HG02943 (cell line): ENCODE measurements around the gene LAYN.

Source experiments
- ATAC-seq: cut with Tn5 transposase; IDR thresholded peaks from one replicate; pipeline ENCODE4 v1.9.1; 2021; ENCODE audit warnings: mild to moderate bottlenecking, low read depth, moderate library complexity; ENCODE audit not compliant: unreplicated experiment

LAYN gene, protein sequence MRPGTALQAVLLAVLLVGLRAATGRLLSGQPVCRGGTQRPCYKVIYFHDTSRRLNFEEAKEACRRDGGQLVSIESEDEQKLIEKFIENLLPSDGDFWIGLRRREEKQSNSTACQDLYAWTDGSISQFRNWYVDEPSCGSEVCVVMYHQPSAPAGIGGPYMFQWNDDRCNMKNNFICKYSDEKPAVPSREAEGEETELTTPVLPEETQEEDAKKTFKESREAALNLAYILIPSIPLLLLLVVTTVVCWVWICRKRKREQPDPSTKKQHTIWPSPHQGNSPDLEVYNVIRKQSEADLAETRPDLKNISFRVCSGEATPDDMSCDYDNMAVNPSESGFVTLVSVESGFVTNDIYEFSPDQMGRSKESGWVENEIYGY

DNA sequence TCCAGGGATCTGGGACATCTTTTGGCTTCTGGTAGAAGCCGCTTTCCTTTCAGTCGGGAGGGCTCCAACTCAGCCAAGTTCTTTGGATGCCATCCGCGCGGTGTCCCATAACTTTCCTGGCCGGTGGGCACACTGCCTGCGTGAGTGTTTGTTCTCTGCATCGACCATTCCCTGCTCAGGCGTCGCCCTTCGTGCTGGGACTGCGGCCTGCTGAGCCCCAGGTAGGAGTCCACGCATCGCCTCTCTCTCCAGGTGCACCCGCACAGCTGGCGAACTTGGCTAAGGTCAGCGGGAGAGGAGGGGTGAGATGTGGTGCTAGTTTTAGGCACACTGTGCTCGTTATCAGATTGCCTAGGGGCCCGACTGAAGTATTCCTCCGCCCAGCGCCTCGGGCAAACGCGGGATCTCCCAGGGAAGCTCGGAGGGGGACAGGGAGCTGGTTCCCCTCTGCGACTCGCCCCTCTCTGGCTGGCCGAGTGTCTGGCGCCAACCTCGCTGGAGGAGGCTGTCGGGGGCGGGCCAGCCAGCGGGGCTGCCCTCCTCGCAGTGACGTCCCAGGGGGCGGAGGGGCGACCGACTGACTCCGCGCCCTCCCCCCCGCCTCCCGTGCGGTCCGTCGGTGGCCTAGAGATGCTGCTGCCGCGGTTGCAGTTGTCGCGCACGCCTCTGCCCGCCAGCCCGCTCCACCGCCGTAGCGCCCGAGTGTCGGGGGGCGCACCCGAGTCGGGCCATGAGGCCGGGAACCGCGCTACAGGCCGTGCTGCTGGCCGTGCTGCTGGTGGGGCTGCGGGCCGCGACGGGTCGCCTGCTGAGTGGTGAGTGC is at the start of gene LAYN:
Gene LAYN, plus strand, starts transcription at position 607 of the 823 bp plus-strand sequence. Its CDS starts 124 bp downstream, at position 731.
- ATAC-seq: no peak

DNA sequence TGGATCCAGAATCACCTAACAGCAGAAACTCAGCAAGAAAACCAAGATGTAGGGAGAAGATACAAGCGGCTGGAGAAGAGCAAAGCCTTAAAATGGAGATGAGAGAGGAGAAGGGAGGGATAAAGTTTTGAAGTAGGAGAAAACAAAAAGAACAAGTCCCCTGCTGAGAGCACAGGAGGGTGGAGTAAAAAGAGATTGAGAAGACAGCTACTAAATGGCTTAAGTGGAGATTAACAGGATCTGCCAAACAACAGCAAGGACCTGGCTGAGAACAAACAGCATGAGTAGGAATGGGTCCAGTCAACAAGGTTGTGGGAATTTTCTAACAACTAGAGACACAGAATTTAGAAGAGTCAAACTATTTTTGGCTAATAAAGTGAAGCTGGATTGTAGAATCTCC is 46.5 kb upstream of the LAYN start:
- ATAC-seq: no peak

DNA sequence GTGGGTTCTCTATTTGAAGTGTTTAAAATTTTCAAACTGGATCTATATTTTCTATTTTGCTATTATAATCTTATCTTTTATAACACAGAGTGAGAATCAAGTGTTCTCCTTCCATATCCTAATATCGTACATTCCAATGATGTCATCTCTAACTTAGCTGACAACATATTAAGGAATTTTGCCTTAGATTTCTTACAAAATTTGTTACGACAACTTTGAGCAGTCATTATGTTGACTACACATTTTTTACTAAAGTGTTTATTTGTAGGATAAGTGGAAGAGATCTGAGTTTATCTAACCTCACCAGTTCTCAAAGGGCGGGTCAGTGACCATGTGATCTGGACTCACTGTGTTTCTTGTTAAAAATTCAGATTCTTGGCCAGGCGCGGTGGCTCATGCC is 41.0 kb upstream of the LAYN start:
- no peak for ATAC-seq

DNA sequence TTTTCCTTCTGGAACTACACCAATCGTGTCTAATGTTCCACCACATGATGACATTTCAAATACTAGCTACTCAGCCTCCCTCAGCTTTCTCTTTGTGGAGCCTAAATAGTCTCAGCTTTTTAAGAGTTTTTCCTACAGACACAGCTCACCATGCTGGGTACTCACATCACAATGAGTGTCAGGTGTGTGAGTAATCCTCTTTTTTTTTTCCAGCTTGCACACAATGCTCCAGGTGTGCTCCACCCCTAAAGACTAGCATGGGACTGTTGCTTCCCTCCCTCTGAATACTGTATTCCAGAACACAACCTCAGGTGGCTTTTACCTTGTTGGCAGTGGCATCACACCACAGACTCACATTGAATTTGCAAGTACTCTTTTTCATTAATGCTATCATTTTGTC is 40.0 kb upstream of the LAYN start:
- no peak for ATAC-seq

DNA sequence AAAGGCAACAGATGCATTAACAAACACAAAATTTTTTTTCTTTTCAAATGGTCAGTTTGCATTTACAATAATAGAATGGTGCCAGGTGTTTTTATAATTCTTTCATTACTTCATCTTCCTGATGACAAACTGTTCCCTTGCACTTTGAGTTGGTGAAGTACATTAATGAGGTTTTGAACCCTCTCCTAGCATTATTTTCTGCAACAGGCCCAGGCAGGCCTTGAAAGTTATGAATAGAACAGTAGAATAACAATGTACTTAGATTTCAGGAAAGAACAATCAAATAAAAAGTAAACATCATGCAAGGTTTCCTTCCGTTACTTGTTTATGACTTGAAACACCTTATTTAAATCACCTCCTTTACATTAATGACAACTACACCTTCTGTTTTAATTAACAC is 37.9 kb upstream of the LAYN start:
- ATAC-seq: no peak

DNA sequence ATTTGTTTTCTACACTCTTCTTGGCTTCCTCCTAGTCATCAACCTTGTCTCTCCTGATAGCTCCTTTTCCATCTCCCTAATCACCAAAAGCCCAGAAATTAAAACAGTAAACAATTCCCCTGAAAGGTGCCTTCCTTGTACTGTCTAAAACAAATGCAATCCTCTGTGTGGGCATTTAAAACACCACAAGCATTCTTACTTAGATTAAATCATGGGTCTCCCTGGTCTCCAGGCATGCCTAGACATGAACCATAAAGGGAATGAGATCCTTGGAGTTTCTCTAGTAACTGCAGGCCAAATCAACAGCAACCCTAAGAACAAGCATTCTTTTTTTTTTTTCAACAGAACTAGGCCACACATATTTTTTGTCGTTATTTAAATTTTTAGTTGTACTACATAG is 30.2 kb upstream of the LAYN start:
- ATAC-seq: no peak

DNA sequence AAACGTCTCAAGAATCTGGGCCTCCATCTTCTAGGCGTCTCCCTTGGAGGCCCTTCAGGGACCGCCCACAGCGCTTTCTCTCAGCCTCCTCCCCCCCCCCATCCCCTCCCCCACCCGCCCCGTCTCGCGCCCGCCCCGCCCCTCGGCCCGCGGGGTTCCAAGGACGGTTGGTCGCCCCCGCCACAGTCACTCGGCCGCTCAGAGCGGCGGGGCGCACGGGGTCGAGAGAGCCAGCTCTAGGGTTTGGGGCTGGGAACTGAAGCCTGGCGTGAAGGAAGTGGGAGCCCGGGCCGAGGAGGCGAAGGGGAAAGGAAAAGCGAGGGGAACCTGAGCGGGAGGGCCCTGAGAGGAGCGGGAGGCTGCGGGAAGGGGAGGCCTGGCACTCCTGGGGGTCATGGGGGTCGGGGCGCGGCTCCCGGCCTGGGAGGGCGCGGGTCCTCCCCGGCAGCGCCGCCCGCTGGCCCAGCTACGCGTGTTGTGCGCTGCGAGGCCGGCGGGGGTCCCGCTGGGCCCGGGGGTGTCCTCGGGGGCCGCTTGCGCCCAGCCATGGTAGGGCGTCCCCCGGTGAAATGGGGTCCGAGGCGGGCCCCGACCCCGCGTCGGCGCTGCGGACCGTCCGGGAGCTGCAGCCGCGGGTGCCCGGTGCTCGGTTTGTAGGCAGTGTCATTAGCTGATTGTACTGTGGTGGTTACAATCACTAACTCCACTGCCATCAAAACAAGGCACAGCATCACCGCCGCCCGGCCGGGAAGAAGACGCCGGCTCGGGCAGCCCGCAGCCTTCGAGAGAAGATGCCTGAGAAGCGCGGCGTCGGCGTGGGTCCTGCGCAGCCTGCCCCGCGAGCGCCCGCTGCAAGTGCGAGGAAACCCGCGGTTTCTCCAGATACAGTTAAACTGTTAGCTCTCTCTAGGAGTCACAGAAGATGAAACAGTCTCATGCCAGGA is 28.0 kb upstream of the LAYN start, which contains the start of gene BTG4:
Gene BTG4, minus strand, starts transcription at position 91 of the 944 bp plus-strand sequence. CDS start 13,610 bp downstream, outside the sequence.
- ATAC-seq: no peak

DNA sequence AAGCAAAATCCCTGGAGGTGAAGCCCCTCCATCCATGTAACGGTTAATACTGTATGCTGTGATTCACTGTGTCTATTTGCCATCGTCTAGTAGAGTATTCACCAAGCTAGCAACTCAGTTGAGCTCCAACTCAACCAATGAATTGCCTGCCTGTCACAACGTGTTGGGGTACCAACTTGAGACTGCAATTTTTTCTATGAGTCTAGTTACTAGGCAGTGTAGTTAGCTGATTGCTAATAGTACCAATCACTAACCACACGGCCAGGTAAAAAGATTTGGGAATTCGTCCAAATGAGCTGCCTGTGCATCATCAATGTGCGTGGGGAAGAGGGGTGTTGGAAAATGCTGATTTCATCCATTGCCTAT is 27.3 kb upstream of the LAYN start:
- ATAC-seq: no peak

DNA sequence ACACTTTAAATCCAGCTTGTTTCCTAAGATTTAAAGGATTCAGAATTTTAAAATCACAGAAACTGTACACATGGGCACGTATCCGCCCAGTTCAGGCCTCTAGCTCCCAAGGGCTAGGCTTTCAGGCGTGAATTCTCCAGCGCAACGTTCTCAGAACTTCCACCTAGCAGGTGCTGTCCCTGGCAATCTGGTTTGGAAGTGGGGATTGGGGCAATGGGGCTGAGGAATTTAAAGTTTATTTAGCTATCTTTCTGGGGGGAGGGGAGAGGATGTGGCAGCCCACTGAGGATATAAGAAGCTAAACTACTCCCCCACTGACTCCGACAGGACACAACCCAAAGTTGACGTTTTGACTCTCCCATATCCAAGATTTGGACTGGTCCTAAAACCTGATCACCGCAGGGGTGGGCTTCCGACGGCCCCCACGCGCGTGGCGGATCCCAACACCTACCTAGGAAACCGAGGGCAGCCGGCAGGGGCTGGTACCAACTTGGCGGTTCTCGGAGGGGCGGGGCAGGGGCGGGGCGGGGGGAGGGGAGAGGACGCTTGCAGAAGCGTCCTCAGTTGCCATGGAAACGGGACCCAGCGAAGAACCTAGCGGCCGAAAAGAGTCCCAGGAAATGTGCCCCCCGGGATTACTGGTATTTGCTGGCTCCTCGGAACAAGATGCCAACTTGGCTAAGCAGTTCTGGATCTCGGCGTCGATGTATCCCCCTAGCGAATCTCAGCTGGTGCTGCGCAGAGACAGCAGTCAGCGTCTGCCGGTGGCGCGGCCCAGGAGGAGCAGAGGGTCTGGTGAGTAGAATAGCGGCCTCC is 26.1 kb upstream of the LAYN start, which contains the start of gene HOATZ:
Gene HOATZ, plus strand, starts transcription at position 563 of the 816 bp plus-strand sequence. Its CDS starts 7 bp downstream, at position 570.
- ATAC-seq: no peak

DNA sequence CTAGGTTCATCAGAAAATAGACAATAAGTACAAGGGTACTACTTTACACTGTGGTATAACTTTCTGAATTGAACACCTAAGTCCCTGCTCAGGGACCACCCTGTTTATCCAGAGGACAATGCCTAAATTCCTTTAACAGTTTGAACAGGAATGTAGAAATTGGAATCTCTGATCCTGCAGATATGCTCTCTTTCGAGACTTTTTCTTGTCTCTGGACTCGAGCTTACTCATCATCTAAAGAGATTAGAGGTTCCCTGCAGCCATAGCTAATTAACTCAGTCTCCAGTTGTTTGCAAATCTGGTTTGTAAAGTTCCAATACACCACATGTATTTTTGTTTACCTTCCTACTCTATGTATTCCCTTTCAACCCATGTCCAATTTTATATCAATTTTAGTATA is 24.9 kb upstream of the LAYN start:
- ATAC-seq: no peak

DNA sequence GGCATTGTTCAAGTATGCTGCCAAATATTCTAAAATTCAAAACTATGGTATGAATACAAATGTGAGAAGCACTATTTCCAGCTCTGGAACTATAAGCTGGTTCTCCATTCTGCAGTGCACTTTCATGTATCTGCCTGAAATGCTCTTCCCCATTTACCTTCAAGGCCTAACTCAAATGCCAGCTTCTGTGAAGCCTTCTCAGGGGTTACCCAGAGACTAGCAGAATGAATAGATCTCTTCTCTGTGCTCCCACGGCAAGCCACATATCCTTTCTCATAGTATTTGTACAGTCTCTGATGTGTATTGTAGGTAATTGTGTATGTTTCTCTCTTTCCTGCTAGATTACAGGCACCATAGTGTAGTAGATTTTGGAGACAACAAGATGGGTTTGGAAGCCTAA is 21.9 kb upstream of the LAYN start:
- ATAC-seq: no peak

DNA sequence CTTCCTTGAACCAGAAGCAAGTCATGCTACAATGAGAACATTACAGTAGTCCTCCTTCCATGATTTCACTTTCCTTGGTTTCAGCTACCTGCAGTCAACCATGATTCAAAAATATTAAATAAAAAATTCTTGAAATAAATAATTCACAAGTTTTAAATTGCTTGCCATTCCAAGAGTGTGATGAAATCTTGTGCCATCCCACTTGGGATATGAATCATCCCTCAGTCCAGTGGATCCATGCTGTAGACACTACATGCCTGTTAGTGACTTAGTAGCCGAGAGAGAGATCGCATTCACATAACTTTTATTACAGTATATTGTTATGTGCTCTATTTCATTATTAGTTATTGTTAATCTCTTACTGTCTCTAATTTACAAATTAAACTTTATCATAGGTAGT is 20.0 kb upstream of the LAYN start:
- ATAC-seq: no peak

DNA sequence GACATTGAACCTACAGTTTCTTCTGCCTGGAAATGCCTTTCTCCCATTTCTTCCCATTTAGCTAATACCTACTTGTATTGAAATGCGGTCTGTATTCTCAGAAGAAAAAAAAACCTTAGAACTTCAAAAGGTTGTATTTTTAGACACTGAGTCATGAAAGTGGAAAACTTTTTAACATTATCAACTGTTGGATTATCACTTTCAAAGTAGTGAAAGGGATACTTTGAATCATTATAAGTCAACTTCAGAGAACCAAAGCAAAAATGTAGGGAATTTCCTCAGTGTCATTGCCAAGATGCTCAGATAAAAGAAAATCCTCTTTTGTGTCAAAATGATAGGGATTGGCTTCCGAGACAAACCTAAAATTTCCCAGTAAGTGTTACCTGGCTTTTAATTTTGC is 19.4 kb upstream of the LAYN start:
- no peak for ATAC-seq

DNA sequence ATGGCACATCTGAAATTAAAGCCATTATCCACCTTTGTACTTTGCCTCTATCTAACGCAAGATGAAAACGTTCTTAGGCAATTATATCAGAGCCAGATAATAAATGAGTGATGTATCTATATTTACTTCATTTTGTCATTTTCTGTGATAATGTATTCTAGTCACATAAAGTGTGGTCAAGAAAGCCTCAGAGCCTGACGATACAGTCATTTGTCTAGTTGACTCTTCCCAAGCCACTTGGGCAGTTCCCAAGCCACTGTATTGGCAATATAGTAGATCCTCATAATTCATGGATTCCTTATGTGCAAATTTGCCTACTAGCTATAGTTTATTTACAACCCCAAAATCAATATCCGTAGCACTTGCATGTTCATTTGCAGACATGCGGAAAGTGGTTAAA is 18.1 kb upstream of the LAYN start:
- ATAC-seq: no peak

DNA sequence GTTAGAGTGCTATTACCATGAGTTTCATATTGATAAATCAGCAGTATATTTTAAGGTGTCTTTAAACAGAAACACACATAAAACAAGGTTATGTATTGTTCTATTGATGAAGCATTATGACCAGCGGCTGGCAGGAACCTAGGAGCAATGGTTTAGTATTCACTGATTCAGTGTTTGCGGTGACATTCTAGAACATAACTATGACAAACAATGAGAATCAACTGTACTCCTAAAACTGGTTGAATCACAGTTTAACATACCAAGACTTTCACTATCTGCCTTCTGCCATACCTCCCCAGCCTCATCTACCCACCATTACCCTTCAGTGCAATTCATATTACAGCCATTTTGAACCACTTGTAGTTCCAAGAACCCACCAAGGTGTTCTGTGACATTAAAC is 17.2 kb upstream of the LAYN start:
- no peak for ATAC-seq

DNA sequence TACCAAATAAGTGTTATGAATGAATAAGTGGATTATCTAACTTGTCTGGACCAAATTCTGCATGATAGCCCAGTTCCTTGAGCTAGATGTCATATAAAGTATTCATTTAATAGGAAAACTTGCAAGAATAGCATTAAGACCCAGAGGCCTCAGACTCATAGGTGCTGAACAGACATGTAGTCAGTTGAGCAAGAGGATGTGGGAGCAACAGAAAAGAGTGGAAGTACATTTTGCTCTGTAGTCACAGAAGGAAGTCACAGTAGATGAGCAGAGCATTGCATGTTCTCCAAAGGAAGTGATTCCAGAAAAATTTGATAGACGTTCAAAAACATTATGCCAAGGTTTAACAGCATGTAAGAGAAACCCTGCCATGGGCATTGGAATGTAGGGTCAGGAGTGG is 16.5 kb upstream of the LAYN start:
- no peak for ATAC-seq

DNA sequence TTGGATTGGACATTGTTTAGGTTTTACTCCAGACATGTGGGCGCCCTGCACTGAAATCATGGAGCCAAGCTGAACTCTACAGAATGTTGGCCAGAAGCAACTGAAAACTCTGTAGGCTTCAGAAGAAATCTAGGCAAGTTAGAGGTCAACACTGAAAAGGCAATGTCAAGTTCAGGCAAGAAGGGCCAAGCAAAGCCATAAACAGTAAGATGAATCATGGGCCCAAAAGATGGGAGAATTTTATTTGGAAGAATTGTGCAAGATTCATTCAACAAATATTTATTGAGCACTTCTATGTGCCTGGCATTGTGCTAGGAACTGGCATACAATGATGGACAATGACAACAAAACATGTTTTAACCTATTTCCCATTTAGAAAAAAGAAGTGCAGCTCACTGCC is 15.1 kb upstream of the LAYN start:
- ATAC-seq: no peak

DNA sequence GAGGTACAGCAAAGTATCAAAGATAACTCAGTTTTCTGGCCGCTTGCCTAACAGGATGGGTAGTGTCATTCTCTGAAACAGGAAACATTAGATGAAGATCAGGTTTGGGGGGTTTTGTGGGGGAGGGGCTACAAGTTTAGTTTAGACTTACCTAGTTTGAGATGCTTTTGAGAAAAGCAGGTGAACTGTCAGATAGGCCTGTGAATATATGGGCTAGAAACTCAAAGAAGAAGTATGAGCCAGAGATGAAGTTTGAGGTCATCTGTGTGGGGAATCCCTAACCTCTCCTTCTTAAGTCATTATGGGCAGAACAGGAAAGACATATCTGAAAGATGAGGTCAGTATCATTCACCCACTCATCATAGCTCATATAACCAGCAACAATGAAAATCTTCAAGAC is 14.0 kb upstream of the LAYN start:
- no peak for ATAC-seq

DNA sequence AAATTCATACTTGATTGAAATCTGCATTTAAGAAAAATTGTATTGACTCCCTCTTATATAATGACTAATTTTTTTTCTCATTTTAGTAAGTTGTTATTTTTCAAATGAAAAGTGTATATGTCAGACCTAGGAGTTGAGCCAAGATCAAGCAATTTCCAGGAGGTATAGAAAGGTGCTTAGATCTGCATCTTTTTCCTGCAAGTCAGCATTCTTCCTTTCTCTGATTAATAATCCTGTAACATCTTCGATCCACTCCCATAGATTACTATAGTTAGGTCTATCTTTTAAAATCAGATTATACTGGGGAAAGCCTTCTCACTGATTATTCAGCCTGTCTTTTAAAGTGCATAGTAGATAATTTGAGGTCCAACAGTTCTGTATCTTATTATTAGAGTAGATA is 13.2 kb upstream of the LAYN start:
- no peak for ATAC-seq

DNA sequence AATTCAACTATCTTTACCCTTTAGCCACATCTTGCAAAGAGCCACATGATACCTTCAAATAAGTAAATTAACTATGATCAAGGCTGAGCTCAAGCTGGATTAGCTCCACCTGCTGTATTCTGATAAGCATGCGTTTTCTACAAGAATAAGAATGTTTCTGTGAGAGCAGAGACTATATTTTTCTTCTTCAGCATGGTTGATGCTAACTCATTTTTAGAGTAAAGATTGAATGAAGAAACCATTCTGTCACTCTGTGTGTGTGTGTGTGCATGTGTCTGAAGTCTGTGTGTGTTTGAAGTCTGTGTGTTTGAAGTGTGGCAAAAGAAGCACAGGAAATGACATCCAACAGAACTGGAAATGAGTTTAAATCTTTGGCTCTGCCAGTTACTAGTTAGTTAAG is 12.0 kb upstream of the LAYN start:
- ATAC-seq: no peak
